Left ventricle myocardium superior (tissue), 1 donor: ENCODE measurements around the gene KRTAP10-1. TPM values are rescaled to one million over a fixed set of nuclear protein-coding genes. Genes with fewer than 3 reads are reported as not detected.

ENCODE experiments used
- ATAC-seq: fragments of 200-7000 bp; cut with Tn5 transposase; one replicate; pipeline ENCODE4 v1.9.1; 2020; ENCODE audit warnings: mild to moderate bottlenecking, moderate library complexity
- DNase-seq: peaks from one replicate; pipeline ENCODE4 v3.0.0-alpha.2; 2020
- intact Hi-C: fragments of 100-400 bp; cut with micrococcal nuclease; formaldehyde crosslinking; loops from one replicate; pipeline ENCODE4 v1.11.0; 2022
- total RNA-seq: library from RNA; stranded (reverse); fragmentation: NEBNext Ultra II Directional; extraction: Animal tissue kit (Norgen Biotek cat#: 25700); gene quantifications from one replicate; pipeline ENCODE4 v1.2.1, GENCODE V29; 2021
- donor health status: DM: no; HTN: yes; CAD: no; lungs with severe emphysema.

KRTAP10-1 gene
- total RNA-seq, 1 donor from 2014 or later = not detected

DNA sequence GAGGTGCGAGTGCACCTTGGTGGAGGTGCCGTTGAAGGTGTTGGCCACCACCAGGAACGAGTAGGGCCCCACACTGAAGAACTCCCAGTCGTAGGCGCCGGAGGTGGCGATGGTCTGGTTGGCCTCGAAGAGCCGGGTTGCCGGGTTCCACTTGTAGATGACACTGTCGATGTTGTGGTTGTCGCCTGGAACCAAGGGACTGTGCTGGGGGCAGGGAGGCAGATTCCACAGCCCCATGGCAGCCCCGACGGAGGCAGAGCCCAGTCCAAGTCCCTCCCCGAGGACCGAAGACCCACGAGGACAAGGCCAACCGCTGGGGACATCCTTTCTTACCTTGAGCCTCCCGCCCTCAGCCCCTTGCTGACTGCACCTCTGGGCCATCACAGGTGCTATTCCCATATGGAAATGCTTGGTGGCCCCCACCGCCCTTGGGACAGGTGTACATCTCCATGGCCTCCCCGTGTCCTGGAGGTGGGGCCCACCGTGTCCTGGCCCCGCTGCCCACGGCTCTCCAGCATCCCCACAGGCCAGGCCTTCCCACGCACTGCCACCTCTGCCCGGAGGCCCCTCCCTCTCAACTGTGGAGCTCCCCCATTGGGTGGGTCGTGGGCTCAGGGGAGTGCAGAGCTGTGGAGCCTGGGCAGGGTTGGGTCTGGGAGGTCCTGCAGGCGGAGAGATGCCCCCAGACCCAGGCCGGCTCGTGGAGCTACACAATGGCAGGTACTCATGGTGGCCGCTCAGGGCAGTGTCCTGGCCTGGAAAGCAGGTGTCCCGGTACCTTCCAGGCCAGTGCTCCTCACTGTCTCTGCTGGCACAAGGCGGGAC, 17.9 kb downstream of the KRTAP10-1 start:
- no peak for ATAC-seq
- DNase-seq = peak; percentile 18
- intact Hi-C loops = no loop called here

DNA sequence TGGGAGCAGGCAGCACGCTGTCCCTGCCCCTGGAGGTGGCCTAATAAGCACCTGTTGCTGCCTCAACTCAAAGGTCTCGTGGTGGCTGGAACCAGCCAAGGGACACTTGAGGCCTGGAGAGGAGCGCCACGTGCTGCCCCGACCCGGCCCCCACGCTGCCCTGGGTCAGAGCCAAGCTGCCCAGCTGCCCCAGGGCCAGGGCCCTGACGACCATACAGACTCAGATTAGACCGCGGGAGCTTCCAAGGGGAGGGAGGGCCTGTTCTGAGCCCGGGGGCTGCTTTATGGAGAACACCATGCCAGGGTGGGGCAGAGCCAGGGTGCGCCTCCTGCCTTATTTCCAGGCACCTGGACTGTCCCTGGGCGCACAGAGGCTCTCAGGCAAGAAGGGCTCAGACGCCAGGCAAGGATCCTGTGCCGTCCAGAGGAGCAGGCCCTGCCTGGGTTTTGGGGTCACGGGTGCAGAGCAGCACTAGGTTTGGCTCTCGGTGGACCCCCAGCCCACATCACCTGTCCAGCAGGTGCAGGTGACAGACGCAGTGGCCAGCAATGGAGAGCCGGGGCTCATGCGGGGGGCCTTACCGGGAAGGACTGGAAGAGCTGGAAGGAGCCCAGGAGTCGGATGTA, 18.6 kb downstream of the KRTAP10-1 start:
- ATAC-seq = peak; percentile 51
- peak; percentile 19 for DNase-seq
- intact Hi-C loops = no loop called here

DNA sequence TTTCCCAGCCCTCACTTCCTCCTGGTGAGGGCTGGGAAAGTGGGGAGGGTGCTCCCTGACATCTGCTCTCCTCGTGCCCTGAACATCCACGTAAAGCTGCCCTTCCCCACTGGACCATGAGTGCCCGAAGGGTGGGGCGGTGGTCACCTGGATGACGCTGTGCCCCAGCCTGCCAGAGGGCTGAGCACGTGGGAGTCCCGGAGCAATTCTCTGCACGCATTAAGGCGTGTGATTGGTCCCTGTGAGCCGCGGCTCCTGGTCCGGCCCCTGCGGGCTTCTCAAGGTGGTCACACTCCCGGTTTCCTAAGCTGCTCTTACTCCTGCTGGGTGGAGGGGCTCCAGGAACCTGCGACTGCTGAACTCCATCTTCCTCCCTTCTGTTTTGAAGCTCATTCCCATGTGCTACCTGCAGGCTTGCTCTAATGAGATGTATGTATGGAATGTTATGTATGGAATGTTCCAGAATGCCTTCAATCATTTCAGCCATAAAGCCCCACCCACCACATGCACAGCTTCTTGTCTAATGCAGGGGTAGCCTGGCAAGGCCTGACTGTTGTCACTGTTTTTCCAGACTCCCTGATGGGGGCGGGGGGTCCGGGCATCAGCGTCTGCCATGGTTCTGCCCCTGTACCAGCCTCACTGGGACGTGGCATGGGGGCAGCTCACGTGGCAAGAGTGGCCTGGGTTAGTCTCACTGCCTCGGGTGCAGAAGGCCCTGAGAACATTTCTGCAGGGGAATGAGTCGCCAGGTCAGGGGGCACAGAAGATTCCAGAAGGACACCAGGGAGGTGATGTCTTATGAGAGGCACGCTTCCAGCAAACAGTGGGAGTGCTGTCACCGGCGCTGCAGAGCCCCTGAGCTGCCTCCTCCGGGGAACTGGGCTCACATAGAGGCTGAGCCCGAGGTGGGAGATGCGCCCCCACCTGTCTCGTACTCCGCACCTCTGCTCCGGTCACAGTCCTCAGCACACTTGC, 19.4 kb downstream of the KRTAP10-1 start:
- peak; percentile 11 for DNase-seq
- intact Hi-C loops = no loop called here
- no peak for ATAC-seq

DNA sequence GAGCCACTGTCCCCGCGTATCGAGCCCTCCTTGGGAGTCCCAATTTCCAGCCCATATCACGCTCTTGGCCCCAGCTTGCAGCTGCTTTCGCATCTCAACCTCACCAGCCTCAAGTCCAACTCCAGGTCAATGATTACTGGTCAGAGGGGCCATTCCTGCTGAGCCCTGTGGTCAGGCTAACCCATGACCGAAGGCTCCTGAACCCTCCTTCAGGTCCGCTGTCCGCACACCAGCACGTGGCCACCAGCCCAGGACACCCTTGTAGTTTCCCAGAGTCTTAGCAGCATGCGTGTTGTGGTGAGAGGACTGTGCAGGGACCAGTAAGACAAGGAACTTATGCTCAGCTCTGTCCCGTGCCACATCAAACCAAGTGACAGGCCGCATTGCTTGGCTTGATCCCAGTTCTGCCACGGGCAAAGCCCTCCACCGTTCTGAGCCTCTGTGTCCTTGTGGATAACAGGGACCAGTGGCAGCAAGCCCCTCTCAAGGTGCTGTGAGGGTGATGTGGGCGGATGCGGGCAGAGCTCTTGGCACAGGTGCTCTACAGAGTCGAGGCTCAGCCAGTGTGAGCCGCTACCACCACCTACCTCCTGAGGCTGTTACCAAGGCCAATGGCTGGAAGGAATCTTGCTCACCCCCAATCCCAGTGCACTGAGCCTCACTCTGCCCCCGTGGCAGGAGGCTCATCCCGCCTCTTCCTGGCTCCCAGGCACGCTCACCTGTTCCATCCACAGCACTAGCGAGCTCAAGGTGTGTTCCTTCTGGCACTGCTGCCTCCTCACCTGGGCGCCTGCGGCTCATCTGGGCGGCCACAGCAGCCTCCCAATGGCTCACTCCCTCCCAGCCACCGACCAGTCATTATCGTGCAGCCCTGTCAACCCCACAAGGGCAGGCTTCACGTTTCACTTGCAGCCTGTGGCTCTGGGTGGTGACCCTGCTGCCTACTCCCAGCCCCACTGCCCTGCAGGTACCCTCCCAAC, 20.4 kb downstream of the KRTAP10-1 start:
- ATAC-seq = no peak
- intact Hi-C loops = no loop called here
- DNase-seq = peak; percentile 11

DNA sequence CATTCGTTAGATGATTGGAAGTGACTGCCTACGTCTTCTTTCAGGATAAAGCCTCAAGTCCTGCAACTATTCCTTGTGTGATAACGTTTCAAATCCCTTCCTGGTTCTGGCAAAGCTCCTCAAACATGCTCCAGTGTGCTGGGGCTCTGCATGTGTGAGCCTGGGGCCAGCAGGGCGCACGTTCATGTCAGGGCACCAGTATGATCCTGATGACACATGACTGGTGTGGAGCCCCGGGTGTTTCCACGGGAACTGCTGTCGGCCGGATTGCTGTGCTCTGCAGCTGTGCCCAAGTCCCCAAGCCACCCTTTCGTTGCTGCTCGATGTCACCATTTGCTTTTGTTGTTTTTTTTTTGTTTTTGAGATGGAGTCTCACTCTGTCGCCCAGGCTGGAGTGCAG, 21.3 kb downstream of the KRTAP10-1 start:
- ATAC-seq (no peak), DNase-seq (peak; percentile 18)
- intact Hi-C loops = no loop called here

DNA sequence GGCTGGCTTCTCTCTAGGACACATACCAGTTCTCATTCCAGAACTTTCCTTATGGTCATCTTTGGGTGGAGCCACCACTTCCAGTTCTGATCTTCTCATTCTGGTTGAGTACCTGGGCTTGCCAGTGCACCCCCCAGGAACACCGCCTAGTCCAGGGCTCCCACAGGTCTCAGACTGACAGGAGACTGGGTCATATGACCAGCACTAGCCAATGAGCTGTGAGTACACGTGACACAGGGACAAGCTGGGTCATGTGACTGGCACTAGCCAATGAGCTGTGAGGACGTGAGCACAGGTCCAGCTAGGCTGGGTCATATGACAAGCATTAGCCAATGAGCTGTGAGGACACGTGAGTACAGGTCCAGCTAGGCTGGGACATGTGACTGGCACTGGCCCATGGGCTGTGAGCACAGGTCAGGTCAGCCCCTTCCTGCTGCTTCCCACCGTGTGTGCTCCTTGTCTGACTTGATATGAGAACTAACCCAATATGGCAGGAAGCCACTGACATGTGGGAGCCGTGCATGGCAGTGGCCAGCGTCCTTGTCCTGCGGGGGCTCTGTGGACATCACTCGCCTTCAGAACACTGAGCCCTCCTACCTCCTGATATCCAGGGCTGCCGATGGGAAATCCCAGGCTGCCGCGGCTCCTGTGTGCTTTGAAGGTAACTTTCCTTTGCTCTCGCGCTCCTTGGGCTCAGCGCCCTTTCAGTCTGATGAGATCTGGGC, 22.7 kb downstream of the KRTAP10-1 start:
- no peak for DNase-seq
- no peak for ATAC-seq
- intact Hi-C loops = no loop called here

DNA sequence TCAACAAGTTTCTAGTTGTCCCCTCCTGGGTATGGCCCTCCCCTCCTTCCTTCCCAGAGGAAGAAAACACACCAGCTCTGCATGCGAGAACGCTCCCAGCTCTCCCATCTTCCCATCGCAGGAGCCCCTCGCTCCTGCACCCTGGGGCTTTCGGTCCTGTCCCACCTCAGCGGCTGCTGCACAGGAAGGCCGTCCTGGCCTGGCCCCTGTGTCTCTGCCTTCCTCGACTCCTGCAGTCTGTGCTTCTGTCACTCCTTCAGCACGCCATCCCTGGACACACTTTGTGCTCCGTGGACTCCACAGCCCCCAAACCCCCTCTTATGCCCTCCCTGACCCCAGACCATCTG, 23.2 kb downstream of the KRTAP10-1 start:
- intact Hi-C loops = no loop called here
- DNase-seq = no peak

DNA sequence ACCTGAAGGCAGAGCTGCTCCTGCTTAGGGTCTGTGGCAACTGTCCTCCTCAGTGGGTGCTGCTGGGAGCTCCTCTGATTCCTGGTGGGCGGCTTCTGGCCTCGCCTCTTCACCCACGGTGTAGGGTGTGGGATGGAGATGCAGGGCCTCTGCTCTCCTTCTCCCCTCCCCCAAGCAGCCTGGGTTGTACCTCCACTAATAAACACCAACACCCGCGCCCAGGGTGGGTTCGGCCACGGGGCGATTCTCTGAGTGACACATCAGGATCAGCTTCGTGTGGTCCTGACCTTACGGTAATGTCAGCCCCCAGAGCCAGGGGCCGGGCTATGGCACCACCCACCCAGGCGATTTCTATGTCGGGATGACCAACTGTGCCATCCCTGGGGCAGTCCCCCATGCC, 23.7 kb downstream of the KRTAP10-1 start:
- DNase-seq = no peak
- intact Hi-C loops = no loop called here
- ATAC-seq = no peak

More for the DNA sequence above, 23.2 kb downstream of the KRTAP10-1 start:
- ATAC-seq = no peak

DNA sequence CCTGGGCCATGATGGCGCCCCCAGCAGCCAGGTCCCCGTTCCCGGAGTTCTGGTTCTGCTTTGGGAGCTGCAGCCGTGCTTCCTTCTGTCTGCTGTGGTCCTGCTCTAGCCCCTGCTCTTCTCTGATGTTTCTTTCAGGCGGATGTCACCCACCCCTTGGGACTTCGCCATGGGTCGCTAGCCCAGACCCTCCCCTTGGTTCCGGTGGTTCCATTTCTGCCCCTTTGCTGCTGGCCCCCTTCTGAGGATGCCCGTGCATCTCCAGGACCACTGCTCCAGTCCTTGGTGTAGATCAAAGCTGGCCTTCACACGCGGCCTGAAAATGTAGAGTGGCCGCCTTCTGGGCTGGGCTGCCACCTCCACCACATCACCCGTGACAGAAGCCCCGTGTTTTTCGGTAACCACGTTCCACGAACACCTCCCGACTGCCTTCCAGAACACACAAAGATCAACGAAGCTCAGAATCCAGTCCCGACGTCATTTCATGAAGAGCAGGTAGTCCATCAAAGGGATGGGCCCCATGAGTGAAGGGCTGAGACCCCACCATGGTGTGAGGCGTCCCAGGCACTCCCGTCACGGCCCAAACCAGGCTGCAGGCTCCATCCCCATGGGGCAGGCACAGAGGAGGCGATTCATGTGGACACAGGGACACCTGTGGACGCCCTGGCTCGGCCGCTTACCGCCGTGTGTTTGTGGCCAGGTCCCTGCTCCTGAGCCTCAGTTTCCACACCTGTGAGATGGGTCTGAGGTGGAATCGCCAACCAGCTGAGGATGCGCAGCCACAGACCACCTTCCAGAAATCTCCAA, 24.4 kb downstream of the KRTAP10-1 start:
- ATAC-seq (no peak), DNase-seq (no peak)
- intact Hi-C loops = no loop called here

DNA sequence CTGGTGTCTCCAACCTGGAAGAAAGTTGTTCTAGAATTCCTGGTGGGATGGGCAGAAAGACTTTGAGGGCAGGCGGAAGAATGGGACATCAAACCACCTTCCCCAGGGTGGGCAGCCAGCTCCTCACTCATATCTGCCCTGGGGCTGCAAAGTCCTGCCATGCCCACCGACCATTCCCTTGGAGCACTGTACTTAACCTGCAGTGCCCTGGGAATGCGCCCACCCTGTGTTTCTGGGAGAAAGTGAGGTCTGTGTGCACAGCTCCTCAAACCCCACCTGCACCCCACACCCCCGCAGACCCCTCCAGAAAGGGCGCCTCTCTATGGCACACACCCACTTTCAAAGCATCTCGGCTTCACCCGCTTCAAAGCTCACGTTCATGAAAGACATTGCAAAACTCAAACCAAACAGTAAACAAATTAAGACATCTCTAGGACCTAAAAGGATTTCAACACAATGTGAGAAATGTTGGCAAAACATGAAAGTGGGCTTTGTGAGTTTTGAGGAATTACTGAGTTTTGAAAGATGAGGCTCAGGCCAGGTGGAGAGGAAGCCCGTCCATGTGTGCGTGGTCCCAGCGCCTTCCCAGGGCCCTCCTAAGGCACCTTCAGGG, 25.1 kb downstream of the KRTAP10-1 start:
- ATAC-seq = no peak
- no peak for DNase-seq
- intact Hi-C loops = no loop called here

DNA sequence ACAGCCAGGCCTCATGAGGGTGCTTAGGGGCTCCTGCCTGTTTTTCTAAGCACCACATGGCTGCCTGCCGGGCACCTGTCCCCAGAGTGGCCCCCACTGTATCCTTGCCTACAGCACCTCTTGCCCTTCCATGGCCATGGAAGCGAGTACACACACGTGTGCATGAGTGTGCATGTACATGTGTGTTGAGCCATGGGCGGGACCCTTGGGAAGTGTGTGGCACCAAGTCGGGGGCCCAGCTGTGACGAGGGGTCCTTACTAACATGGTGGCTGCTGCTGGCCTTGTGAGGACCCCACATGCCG, 25.8 kb downstream of the KRTAP10-1 start:
- intact Hi-C loops = no loop called here
- DNase-seq = no peak
- no peak for ATAC-seq

DNA sequence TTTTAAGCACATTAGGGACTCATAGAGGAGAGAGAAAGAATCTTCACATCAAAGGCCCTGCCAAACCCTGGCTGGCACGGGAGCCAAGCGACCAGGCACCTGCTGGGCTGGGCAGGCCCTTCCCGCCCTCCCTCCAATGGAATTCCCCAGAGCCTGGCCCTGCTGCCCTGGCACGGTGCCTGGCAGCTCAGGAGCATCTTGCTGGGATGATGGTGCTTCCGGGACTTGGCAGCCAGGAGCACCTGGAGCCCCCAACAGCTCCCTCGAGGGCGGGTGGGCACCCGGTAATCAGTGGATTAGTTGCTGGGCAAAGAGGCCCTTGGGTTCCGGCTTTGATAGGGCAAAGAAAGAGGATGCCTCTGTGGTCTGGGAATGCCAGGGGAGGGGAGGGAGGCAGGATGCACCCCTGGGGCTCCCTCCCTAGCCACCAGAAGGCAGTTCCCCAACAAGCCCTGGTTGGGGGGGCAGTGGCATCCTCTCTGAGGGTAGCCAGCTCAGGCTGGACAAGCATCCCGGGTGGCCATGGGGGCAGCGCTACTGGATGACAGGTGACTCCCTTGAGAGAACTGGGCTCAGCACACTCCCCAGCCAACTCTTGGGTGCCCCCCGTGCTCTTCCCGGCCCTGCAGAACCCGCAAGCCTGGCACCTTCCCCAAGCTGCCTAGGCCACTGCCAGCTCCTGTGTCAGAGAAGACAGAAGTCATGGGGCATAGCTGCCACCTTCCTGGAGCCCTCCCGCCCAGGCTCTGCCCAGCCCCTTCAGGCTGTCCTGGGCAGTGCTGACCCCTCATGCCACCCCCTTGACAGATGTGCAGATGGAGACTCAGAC, 26.4 kb downstream of the KRTAP10-1 start:
- intact Hi-C loops = no loop called here
- no peak for ATAC-seq
- peak; percentile 54 for DNase-seq

DNA sequence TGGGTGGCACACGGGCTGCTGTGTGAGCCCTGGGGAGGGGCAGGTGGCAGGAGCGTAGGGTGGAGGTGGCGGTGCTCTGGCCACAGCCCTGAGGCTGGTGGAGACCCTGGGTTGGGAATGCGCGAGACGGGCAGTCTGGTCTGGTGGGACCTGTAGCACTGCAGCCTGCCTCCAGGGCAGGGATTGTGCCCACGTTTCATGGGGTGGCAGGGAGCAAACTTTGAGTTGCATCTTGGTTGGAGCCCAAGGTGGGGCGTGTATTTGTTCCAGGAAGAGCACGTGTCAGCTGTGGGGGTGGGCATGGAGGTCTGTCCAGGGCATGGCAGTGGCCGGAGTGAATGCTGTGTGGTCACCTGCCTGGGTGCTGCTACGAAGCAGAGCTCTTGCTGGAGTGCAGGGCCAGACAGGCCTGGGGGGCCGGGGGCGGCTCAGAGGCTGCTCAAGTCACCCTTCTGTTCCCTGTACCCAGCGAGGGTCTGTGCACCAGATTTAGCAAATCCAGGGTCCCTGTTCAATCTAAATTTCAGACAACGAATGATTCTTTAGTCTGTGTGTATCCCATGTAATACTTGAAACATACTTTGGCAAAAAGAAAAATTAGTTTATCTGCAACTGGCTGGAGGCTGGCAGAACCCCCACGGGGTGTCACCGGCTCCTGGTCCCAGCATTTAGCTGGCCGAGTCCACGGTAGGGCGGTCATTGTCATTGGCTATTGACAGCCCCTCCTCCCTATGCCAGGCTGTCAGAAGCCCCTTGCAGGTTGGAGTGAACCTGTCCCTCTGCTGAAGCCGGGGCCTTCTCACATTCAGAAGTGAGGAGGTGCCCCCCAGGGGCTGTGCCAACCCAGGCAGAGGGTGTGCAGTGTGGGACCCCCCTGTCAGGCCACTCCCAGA, 27.3 kb downstream of the KRTAP10-1 start:
- intact Hi-C loops = no loop called here
- no peak for ATAC-seq
- DNase-seq = no peak

DNA sequence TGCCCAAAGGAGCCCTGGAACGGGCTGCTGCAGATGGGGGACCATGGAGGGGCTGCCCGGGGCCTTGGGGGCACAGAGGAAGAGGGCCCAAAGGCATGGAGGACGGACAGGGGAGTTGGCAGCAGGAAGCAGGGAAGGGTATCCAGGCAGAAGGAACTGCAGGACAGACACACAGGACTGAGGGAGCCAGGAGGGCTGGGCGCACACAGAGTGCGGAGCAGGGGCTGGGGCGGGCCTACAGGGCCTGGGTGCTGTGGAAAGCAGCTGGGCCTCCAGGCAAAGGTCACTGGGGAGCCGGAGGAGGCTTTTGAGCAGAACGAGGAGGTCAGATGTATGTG, 28.1 kb downstream of the KRTAP10-1 start:
- DNase-seq (no peak), ATAC-seq (no peak)
- intact Hi-C loops = no loop called here

DNA sequence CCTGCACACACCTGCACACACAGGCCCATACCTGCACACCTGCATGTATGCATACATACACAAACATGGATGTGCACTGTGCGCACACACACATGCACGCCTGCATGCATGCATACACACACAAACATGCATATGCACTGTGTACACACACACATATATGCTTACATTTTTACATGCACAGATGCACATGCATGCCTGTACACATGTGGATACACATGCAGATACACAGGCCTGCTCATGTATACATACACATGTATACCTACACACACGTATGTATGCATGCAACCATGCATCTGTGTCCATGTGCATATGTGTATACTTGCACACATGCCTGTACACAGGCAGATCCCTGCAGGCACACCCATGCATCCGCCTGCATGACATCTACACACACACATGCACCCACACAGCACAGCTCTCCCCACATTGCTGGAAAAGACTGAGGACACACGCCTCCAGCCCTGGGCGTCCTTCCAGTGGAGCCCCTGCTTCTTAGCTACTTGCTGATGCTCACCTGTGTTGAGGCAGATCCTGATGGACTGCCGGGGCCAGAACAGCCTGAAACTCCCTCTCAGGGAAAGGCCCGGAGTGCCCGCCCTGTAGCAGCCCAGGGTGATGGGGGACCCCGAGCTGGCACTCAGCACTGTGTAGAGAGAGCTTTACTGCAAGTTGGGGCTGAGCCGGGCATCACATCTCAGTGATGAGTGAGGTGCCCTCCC, 28.6 kb downstream of the KRTAP10-1 start:
- DNase-seq = no peak
- no peak for ATAC-seq
- intact Hi-C loops = no loop called here
